DND-41 (cell line): ENCODE data around the gene SDSL.

Experiments used
- EZH2 ChIP-seq: IDR thresholded peaks from 3 replicates; pipeline ENCODE4 v1.6.1; 2012; ENCODE audit warnings: borderline replicate concordance, low read depth, mild to moderate bottlenecking, moderate library complexity, low read length, inconsistent platforms; ENCODE audit not compliant: severe bottlenecking
- TF ChIP-seq, protein P1 (sequence below): IDR thresholded peaks from 2 replicates; pipeline ENCODE4 v1.5.1; 2012; ENCODE audit warnings: borderline replicate concordance, low read length, moderate library complexity, mild to moderate bottlenecking; ENCODE audit not compliant: poor library complexity, severe bottlenecking; ENCODE audit errors: extremely low read depth

DNA sequence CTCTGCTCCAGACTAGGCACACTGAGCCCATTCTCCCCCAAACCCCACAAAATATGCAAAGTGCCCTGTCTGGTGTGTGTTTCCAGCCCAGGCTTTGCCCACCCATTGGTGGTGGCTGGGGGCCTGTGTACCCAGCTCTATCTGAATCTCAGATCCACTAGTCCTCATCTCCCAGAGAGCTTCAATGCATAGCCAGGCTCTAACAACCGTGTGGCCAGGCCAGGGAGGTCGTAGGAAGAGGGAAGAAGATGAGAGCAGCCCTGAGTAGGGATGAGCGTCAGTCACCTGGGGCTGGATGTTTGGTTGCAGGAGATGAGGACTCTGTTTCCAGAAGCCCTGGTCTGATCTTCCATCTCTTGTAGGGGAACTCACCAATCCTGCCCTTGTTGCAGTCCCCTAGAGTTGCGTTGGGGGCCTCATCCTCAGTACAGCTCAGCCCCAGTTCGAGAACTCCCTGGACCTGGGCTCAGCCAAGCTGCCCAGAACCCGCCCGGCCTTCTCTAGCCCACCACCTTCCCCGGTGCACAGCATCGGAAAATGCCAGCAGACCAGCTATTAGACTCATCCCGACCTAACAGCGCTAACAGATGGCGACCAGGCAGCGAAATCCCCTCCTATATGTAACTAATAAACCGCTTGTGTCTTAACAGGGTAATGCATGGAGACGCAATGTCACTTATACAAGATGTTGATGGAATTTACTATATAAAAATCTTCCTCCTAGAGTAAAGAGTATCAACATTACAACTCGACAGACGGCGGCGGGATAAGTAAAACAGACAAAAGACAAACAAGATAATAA lies 52.7 kb downstream of the SDSL start:
- TF ChIP-seq EZH2: no peak
- TF ChIP-seq, protein P1, sequence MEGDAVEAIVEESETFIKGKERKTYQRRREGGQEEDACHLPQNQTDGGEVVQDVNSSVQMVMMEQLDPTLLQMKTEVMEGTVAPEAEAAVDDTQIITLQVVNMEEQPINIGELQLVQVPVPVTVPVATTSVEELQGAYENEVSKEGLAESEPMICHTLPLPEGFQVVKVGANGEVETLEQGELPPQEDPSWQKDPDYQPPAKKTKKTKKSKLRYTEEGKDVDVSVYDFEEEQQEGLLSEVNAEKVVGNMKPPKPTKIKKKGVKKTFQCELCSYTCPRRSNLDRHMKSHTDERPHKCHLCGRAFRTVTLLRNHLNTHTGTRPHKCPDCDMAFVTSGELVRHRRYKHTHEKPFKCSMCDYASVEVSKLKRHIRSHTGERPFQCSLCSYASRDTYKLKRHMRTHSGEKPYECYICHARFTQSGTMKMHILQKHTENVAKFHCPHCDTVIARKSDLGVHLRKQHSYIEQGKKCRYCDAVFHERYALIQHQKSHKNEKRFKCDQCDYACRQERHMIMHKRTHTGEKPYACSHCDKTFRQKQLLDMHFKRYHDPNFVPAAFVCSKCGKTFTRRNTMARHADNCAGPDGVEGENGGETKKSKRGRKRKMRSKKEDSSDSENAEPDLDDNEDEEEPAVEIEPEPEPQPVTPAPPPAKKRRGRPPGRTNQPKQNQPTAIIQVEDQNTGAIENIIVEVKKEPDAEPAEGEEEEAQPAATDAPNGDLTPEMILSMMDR: no peak
